Epidermal melanocyte (primary cell): ENCODE data around the gene OLFML2A.
A peak's percentile ranks its signal among the peaks of the same experiment; 100 is the strongest.

Source experiments
- DNase-seq: peaks from one replicate; pipeline ENCODE4 v3.0.0; 2011; ENCODE audit warnings: low spot score; ENCODE audit not compliant: insufficient read length

The OLFML2A gene

GRCh38 chr9:124797343-124798103 is 20.6 kb downstream of the OLFML2A start:
- no peak for DNase-seq

- no peak for DNase-seq
Observed at GRCh38 chr9:124799274-124800006, 22.5 kb downstream of the OLFML2A start.

- DNase-seq, result no peak
Observed at GRCh38 chr9:124800306-124801259, 23.6 kb downstream of the OLFML2A start.

DNA sequence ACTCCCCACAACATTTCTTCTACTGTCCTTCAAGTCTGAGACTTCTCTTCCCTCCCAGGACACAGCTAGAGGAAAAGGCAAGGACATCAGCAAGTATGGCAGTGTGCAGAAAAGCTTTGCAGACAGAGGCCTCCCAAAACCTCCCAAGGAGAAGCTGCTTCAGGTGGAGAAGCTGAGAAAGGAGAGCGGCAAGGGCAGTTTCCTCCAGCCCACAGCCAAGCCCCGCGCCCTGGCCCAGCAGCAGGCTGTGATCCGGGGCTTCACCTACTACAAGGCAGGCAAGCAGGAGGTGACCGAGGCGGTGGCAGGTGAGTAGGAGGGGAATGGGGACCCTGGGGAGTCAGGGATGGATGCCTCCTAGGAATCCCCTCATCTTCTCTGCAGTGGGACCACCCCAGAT is 24.4 kb downstream of the OLFML2A start:
- DNase-seq, result no peak

DNA sequence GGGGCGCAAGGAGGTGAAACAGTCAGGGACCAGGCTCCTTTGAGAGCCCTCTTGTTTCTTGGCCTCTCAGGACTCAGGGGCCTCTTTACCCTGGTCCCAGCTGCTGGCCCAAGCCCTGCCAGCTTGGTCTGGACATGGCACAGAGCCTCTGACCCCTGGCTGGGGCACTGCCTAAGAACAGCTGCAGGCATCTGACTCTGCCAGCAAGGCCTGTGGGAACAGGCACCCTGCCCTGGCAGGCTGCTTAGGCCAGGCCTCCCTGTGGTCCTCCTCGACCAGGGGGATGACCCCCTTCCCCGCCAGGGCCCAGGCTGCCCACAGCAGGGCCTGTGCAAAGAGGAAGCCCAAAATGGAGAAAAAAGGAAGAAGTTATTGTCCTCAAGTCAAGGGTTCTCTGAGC is 25.5 kb downstream of the OLFML2A start:
- DNase-seq, result no peak

- no peak for DNase-seq
Observed at GRCh38 chr9:124803911-124804310, 27.0 kb downstream of the OLFML2A start.

DNA sequence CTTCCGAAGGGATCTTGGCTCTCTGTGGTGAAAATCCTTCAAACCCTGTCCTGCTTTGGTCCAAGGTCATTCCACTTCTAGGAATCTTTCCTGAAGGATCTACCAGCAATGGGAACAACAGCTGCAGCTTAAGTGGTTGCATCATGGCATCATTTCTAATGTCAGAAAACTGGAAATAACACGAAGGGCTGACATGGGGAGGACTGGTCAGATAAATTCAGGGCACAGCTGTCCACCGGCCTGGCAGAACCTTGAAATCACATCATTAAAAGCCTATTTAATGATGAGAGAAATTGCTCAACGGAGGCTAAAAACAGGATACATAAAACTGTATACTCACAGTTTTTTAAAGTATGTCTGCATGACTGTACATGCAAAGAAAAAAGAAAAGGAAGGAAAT is 28.3 kb downstream of the OLFML2A start:
- peak; percentile 44 for DNase-seq

- DNase-seq, result no peak
Observed at GRCh38 chr9:124808246-124808956, 31.5 kb downstream of the OLFML2A start.

GRCh38 chr9:124809211-124809610 is 32.3 kb downstream of the OLFML2A start:
- DNase-seq, result no peak

DNA sequence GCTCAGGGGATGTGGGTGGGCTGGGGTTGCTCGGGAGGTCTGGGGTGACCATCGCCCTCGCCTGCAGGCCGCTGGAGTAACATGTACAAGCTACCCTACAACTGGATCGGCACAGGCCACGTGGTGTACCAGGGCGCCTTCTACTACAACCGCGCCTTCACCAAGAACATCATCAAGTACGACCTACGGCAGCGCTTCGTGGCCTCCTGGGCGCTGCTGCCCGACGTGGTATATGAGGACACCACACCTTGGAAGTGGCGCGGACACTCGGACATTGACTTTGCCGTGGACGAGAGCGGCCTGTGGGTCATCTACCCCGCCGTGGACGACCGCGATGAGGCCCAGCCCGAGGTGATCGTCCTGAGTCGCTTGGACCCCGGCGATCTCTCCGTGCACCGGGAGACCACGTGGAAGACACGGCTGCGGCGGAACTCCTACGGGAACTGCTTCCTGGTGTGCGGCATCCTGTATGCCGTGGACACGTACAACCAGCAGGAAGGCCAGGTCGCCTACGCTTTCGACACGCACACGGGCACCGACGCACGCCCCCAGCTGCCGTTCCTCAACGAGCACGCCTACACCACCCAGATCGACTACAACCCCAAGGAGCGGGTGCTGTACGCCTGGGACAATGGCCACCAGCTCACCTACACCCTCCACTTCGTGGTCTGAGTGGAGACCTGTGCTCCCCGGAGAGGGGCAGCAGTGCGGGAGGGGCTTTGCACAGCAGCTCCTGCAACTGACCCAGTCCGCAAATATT is 33.0 kb downstream of the OLFML2A start:
- DNase-seq, result no peak

GRCh38 chr9:124810663-124811355 is 33.9 kb downstream of the OLFML2A start:
- DNase-seq, result no peak

DNA sequence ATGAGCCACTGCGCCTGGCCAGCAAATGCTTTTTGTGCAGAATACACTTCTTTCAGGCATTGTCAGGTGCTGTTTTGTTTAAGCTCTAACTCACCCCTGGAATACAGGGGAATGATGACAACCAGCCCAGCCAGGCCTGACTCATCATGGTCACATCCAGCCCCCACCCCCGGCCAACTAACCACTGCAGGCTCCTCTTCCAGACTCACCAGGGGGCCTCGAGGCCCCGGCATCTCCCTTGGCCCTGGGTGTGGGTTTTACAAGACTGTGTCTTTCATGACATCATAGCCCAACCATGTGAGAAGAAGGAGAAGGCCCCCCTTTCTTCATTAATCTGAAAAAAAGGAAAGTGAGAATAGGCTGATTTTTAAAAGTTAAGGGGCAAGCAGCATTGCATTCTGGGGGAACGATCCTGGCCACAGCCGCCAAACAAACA is 35.5 kb downstream of the OLFML2A start:
- DNase-seq, result no peak

- DNase-seq, result no peak
Observed at GRCh38 chr9:124813041-124813440, 36.1 kb downstream of the OLFML2A start.

DNA sequence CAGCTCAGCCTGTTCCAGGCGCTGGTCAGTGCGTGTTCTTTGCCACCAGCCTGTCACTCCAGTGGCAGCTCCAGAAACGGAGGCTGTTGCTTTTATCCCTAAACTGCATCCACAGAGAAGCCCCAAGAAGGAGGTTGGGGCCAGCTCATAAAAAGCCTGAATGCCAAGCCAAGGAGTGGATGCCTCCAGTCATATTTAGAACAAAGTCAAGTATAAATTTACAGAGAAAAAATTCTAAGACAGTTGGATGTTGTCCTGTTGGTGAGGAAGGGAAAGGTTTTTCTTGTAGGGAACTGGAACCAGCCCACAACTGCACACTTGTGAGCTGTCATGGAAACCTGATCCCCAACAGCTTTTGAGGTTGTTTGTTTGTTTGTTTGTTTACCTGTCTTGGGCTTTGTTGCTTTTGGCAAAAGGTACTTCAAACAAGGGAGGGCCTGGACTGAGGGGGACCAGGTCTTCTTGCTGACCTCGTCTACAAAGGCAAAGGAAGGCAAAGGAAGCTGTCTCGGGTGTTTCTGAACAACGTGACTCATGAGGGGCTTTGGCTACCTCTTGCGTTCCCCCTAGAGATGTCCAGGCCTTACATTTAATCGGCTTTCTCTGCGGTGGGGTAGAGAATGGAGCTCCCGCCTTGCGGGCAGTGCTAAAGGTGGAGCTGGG is 36.7 kb downstream of the OLFML2A start:
- no peak for DNase-seq

GRCh38 chr9:124814164-124814535 is 37.2 kb downstream of the OLFML2A start:
- DNase-seq, result no peak

DNA sequence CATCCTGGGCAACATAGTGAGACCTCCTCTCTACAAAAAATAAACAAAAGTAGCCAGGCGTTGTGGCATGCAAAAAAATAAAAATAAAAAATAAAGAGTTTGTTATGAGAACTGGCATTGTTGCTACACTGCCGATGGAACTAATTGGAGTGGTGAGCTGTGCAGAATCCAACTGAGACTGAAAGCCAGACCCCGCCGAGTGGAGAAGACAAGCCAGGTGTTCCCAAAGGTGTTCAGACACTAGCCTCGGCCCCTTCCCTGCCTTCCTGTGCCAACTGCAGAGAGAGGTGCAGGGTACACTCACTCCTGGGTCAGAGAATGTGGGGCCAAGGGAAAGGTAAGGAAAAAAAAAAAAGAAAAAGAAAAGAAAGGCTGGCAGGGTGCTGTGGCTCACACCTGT is 38.7 kb downstream of the OLFML2A start:
- no peak for DNase-seq

- no peak for DNase-seq
Observed at GRCh38 chr9:124818431-124819281, 41.7 kb downstream of the OLFML2A start.
